GM21529 (cell line): ENCODE data around the gene DYNC1I1.

Experiments used
- ATAC-seq: cut with Tn5 transposase; IDR thresholded peaks from one replicate; pipeline ENCODE4 v1.9.1; 2021; ENCODE audit not compliant: unreplicated experiment

Gene DYNC1I1

GRCh38 chr7:96067321-96067720 lies 295.0 kb downstream of the DYNC1I1 start:
- ATAC-seq: no peak

DNA sequence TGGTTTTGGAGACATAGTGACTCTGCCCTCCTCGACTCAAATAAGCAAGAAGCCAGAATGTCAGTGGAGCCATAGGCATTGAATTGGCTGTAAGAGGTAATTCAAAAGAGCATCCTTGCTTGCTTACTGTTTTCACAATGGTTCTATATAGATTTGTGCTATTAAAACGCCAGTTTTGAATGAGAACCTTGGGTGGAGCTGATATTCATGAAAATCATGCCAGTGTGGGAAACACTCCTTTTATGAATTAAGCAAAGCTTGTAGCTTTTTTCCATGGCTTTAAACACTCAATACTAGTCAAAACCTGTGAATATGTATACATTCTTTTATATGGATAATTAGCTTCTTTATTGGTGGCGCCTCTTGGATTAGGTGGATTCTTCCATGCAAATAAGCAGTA lies 297.0 kb downstream of the DYNC1I1 start:
- ATAC-seq: no peak

DNA sequence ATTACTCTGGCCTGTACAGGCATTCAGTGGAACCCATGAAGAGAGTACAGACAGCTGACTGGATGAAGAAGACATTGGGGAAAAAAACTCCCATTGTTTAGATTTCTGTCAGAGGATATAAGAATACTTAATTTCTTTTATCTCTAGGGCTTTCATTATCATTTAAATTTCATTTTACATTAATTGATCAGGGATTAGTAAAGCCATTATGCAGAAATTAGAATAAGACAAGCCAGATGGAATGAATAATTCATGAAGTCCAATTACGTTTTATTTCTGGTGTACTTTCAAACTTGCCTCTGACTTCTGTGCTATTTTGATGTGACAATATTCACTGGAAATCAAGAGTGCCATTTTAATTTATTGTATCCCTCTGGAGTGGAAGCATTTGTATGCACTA lies 302.5 kb downstream of the DYNC1I1 start:
- no peak for ATAC-seq

DNA sequence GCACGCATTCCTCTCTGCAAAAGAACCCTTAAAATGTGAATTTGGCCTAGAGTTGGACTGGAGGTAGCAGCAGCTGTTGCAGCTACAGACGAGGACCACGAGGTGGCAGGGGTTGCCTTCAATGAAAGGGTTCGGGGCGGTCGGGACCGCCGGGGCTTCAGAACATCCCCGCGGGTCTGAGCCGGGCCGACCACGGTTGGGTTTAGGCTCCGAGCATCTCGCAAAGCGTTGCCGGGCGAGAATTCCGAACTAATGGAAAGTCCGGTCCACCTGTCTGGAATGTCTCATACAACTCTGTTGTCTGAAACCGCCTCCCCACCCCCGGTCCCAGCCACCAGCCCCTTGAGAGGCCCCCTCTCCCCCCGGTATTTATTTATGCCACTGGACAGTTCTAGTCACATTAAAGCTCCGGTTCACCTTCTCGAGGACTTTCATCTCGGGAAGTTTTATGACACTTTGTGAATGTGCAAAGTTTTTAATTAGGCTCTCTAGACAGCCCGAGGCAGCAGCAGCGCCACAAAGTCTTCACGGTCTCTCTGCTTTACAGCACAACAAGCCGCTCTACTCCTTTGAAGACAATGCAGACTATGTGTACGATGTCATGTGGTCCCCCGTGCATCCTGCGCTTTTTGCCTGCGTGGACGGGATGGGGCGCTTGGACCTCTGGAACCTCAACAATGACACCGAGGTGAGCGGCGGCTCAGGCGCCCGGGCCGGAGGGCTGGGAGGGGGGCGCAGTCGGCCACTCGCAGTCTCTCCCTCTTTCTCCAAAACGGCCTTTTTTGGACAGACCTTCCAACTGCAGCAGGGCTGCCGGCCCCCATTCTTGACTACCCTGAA lies 303.4 kb downstream of the DYNC1I1 start:
- peak; percentile 83 for ATAC-seq

DNA sequence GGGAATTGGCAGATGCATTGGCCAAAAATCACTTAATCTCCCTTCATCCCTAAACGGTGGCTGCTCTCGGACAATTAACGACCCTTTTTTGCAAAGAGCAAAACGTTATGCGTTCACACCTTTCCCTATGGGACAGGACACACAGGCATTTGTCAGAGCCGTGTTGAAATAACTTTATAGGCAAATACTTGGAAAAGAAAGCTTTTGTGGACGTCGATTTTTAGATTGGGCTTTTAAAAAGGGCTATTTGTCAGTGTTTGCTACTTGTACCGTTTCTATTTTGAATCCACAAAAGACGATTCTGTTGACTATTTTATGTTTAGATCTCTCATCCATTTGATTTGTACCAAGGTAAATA lies 304.0 kb downstream of the DYNC1I1 start:
- no peak for ATAC-seq

DNA sequence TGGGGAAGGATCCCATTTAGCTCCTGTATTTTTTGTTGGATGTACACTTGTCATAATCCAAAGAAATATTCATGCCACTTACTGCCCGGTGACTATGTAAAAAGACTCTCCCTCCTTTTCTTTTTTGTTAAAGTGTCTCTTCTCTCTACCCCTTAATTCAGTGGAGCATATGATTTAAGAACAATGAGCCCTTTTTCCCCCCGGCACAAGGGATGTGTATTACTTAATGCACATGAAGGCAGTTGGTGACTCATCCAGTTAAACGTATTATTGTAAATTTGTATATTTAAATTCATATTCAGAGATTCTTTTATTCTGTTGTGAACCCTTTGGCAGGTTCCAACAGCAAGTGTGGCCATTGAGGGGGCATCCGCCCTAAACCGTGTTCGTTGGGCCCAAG lies 307.7 kb downstream of the DYNC1I1 start:
- ATAC-seq: no peak

DNA sequence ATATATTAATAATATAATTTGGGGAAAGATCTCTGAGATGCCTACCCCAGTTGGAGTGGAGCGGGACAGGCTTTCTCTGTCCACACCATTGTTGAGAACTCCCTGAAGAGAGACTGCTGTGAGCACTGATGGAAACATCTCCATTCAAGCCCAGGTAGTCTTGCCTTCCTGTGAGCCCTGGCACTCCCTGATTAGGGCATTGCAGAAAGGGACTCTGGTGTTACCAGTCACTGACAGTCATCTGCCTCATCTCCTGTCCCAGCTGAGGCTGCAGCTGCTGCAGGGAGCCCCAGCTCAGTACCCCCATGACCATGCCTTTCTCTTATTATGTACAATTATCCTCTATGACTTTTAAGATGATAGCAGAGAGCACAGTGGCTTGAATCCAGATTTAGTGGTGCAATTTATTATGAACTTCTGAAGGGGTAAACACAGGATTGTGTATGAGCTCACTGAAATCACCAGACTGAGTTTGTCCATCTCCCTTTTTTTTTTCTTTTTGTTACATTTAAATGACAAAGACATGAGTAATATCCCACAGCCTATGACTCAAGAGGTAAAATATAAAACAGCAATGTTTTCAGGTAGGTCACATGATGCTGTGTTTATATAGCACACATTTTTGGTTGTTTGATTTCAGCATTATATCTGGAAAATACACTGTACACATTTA lies 312.7 kb downstream of the DYNC1I1 start:
- ATAC-seq: no peak

- ATAC-seq: no peak
Measured at GRCh38 chr7:96085953-96086352, 313.6 kb downstream of the DYNC1I1 start.

DNA sequence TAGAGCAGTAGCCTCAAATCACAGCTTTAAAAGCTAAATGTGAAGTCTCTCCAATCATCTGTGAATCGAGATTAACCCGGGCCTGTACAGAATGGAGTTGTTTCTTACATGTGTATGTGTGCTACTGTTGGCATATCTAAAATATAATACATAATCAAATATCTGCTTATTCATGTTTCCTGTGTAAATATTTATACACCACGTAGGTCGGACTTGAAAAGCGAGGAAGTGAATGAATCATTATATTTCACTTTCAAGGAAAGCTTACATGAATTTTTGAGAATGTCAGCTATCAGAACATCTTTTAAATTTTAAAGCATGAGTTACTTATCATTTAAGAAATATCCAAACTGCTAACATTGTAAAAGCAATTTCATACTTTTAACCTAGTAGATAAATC lies 316.2 kb downstream of the DYNC1I1 start:
- ATAC-seq: no peak

- ATAC-seq: no peak
Measured at GRCh38 chr7:96089511-96089910, 317.2 kb downstream of the DYNC1I1 start.

DNA sequence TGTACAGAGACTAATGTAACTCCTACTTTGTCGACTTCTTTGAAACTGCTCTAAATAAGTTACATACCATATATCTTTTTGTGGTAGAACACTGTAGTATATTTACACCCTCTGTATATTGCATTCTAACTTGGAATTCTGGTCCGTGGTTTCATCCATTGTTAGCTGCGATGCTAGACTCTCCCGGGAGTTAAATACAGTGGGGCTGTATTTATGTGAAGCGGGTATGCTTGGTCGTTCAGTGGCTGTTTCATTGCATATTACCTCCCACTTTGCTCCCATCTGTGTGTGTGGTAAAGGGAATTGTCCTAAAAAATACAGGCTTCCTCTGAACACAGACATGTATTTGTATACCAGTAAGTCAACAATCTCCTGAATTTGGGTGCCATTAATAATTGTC lies 318.4 kb downstream of the DYNC1I1 start:
- ATAC-seq: no peak

DNA sequence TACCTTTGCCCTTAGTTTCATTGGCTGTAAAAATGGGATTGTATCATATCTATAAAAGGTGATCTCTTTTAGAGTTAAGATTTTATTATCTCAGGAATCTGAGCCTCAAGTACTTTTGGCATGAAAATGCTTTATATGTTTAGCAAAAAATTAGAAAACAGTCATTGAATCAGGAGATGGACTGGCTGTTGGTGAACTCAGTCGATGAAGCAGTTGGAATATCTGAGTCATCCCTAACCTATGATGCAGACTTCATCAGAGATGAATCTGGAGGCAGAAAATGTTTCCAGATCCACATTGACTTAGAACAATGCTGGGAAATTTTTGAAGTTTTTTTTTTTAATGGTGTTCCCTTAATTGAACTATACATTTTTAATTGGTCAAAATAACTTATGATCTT lies 321.1 kb downstream of the DYNC1I1 start:
- ATAC-seq: no peak

DNA sequence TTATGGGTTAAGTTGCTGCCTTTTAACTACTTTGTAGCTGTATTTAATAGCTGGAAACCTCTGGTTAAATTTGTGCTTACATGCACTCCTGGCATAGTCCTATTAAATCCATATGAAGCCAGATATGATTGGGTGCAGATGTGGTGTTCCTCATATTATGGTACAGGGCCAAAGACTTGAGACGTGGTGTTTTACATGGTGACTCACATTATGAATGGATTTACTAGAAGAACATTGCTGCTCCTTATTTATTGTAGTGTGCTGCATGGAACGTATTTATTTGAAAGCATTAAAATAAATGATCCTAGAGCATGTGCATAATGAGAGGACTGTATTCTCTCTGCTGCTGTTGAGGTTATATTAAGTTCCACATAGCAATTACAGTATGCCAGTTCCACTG lies 325.5 kb downstream of the DYNC1I1 start:
- ATAC-seq: no peak

- no peak for ATAC-seq
Measured at GRCh38 chr7:96100737-96101136, 328.4 kb downstream of the DYNC1I1 start.

- ATAC-seq: no peak
Measured at GRCh38 chr7:96102096-96102811, 329.9 kb downstream of the DYNC1I1 start.

GRCh38 chr7:96104984-96105383 lies 332.6 kb downstream of the DYNC1I1 start:
- ATAC-seq: no peak

DNA sequence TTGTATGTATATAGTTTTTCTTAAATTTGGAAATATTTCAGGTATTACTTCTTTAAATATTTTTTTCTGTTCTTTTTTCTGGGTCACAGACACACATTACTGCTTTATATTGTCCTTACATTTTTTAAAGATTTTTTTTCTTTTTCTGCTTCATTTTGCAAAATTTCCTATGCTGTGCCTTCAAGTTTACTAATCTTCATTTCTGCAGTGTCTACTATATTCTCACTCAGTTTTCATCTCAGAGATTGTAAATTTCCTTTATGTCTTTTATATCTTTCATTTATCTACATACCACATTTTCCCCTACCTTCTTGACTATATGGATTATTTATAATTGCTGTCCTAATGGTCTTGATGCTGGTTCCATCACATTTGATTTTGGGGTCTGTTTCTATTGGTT lies 339.1 kb downstream of the DYNC1I1 start:
- no peak for ATAC-seq

GRCh38 chr7:96114190-96114589 lies 341.8 kb downstream of the DYNC1I1 start:
- no peak for ATAC-seq

GRCh38 chr7:96116173-96116572 lies 343.8 kb downstream of the DYNC1I1 start:
- no peak for ATAC-seq

DNA sequence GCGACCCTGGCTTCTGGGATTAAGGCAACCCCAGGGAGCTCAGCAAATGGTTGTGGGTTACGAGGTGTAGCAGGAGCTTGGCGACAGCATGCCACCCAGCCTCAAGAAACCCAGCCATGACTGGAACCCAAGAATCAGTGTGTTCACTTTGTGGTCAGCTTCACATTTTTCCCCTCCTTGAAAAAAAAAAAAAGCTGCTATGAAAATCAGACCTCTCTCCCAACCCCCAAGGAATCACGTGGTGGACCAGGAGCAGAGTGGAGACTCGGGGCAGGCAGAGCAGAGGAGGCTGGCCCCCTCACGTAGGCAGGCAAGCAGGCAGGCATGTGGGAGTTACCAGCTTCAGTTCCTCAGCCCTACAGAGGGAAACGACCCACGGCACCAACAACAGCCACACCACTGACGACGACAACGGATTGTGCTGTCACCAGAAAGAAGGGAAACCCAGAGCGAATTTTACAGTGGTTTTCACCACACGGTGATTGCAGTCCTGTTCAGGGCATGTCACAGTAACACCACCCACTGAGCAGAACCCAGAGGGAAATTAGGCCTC lies 346.2 kb downstream of the DYNC1I1 start:
- ATAC-seq: no peak

DNA sequence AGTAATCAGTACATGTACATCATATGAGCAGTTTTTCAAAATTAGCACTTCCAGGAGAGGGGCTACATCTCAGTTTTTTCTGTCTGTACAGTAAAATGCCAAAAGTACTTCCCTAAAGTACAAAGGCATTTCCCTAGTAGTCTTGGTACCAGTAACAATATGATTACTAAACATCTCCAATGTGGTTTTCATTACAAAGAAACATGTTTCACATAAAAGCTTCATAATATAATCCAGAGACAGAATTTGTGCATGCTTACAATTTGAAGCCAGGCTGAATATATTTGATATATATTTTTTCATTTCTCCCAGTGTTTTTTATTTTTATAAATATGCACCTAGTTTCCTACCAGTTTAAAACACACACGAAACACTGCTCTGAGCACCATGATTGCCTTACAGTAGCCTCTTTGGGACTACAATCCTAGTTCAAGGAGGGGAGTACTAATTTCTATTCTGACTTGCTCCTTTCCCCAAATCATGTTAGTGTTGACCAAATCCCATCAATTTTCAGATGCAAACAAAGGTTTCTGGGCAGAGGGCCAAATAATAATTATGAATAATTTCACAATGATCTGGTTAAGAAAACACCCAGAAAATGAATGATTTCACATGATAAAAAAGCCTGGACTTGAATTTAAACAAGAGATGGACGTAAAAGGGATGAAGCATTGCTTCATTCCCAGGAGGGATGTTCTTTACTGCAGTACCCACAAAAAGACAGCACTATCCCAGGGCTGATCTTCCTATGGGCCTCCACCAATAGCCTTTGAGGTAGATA lies 348.3 kb downstream of the DYNC1I1 start:
- ATAC-seq: no peak
